Neural progenitor cell (in vitro differentiated cells): ENCODE data around the gene PLXNA4. TPM values are rescaled to one million over a fixed set of nuclear protein-coding genes. Genes with fewer than 3 reads are reported as not detected.

Source experiments
- DNase-seq: peaks from one replicate; pipeline ENCODE4 v3.0.0-alpha.2; 2016; ENCODE audit warnings: low spot score
- H2AFZ ChIP-seq: fragments of 200-600 bp; sonication (generic); replicated peaks from 2 replicates; pipeline ENCODE4 v1.6.1; 2016; ENCODE audit warnings: antibody characterized with exemption
- H3F3A ChIP-seq: fragments of 200-600 bp; sonication (generic); 2 replicates; pipeline ENCODE4 v1.6.1; 2016; ENCODE audit warnings: antibody characterized with exemption, low read depth
- H3K27ac ChIP-seq: fragments of 200-600 bp; sonication (generic); 2 replicates; pipeline ENCODE4 v1.5.1; 2016; ENCODE audit warnings: mild to moderate bottlenecking
- H3K27me3 ChIP-seq: fragments of 200-600 bp; sonication (generic); 2 replicates; pipeline ENCODE4 v1.6.1; 2016; ENCODE audit warnings: mild to moderate bottlenecking, moderate library complexity
- H3K36me3 ChIP-seq: fragments of 200-600 bp; sonication (generic); 2 replicates; pipeline ENCODE4 v1.5.1; 2016
- H3K4me1 ChIP-seq: fragments of 200-600 bp; sonication (generic); 2 replicates; pipeline ENCODE4 v1.6.1; 2016; ENCODE audit warnings: mixed run types
- H3K4me2 ChIP-seq: fragments of 200-600 bp; sonication (generic); 2 replicates; pipeline ENCODE4 v1.6.1; 2016
- H3K4me3 ChIP-seq: fragments of 200-600 bp; sonication (generic); 2 replicates; pipeline ENCODE4 v1.5.1; 2016
- H3K79me2 ChIP-seq: fragments of 200-600 bp; sonication (generic); 2 replicates; pipeline ENCODE4 v1.6.1; 2016; ENCODE audit warnings: low read depth
- H3K9ac ChIP-seq: fragments of 200-600 bp; sonication (generic); 2 replicates; pipeline ENCODE4 v1.6.1; 2016
- H3K9me3 ChIP-seq: fragments of 200-600 bp; sonication (generic); 2 replicates; pipeline ENCODE4 v1.5.1; 2016; ENCODE audit warnings: low read depth
- H4K20me1 ChIP-seq: fragments of 200-600 bp; sonication (generic); 2 replicates; pipeline ENCODE4 v1.6.1; 2016; ENCODE audit warnings: low read depth
- H3K27ac Mint-ChIP-seq: 3 replicates; pipeline ENCODE4 v1.8.0; 2021; ENCODE audit warnings: mixed read lengths
- H3K27me3 Mint-ChIP-seq: 2 replicates; pipeline ENCODE4 v1.8.0; 2022; ENCODE audit warnings: low read depth, mild to moderate bottlenecking, inconsistent platforms, moderate library complexity, mixed read lengths; ENCODE audit not compliant: insufficient read depth
- H3K36me3 Mint-ChIP-seq: 3 replicates; pipeline ENCODE4 v1.8.0; 2021; ENCODE audit warnings: mixed read lengths
- H3K4me1 Mint-ChIP-seq: 3 replicates; pipeline ENCODE4 v1.8.0; 2021; ENCODE audit warnings: mixed read lengths
- H3K4me3 Mint-ChIP-seq: 3 replicates; pipeline ENCODE4 v1.8.0; 2021; ENCODE audit warnings: mild to moderate bottlenecking, moderate library complexity, mixed read lengths
- H3K9me3 Mint-ChIP-seq: 3 replicates; pipeline ENCODE4 v1.8.0; 2020; ENCODE audit warnings: mixed read lengths
- CTCF ChIP-seq: fragments of 200-600 bp; sonication (generic); IDR thresholded peaks from 2 replicates; pipeline ENCODE4 v1.5.1; 2017; ENCODE audit warnings: antibody characterized with exemption, mild to moderate bottlenecking
- EZH2 ChIP-seq: fragments of 200-600 bp; sonication (generic); IDR thresholded peaks from 2 replicates; pipeline ENCODE4 v1.6.1; 2017; ENCODE audit warnings: antibody characterized with exemption, mild to moderate bottlenecking, moderate library complexity
- EZH2phosphoT487 ChIP-seq: fragments of 200-600 bp; sonication (generic); IDR thresholded peaks from 2 replicates; pipeline ENCODE4 v1.6.1; 2017; ENCODE audit warnings: antibody characterized with exemption
- total RNA-seq: library from RNA; depleted of rRNA; stranded (reverse); fragments of >200 nt; gene quantifications from 2 replicates; pipeline ENCODE4 v1.2.3, GENCODE V29; 2015; ENCODE audit warnings: low replicate concordance

Gene PLXNA4
- total RNA-seq, 1 donor from 2014 or later: 0.49 TPM

- Histone ChIP-seq H3K4me1 (peaks cover 6% of the 10 kb centered on the region), H3K27ac (no peak overlapping the region), H4K20me1 (no peaks in the 10 kb centered on the region), H3K79me2 (no peaks in the 10 kb centered on the region), H3K9ac (no peak overlapping the region), H3F3A (no peaks in the 10 kb centered on the region), H2AFZ (no peak overlapping the region), H3K36me3 (no peaks in the 10 kb centered on the region), H3K4me2 (no peak overlapping the region), H3K9me3 (no peaks in the 10 kb centered on the region), H3K27me3 (no peaks in the 10 kb centered on the region), H3K4me3 (no peak overlapping the region)
- Mint-ChIP-seq H3K27ac (no peak overlapping the region), H3K9me3 (no peaks in the 10 kb centered on the region), H3K36me3 (no peaks in the 10 kb centered on the region), H3K4me3 (no peak overlapping the region), H3K27me3 (peaks cover 4% of the 10 kb centered on the region), H3K4me1 (peaks cover 24% of the 10 kb centered on the region)
- no peak for DNase-seq
- TF ChIP-seq CTCF (no peak), EZH2phosphoT487 (no peak), EZH2 (no peak)
Observed at GRCh38 chr7:132416395-132416794, 159.9 kb downstream of the PLXNA4 start.

GRCh38 chr7:132415259-132415658 lies 161.0 kb downstream of the PLXNA4 start:
- Mint-ChIP-seq H3K4me3 (no peak overlapping the region), H3K27ac (no peak overlapping the region), H3K9me3 (no peaks in the 10 kb centered on the region), H3K4me1 (peaks cover 24% of the 10 kb centered on the region), H3K27me3 (peaks cover 4% of the 10 kb centered on the region), H3K36me3 (no peaks in the 10 kb centered on the region)
- Histone ChIP-seq H3K36me3 (no peaks in the 10 kb centered on the region), H3F3A (no peaks in the 10 kb centered on the region), H3K4me3 (no peak overlapping the region), H3K27me3 (no peaks in the 10 kb centered on the region), H3K4me2 (no peak overlapping the region), H3K9ac (no peak overlapping the region), H3K27ac (no peak overlapping the region), H3K79me2 (no peaks in the 10 kb centered on the region), H3K4me1 (peaks cover 6% of the 10 kb centered on the region), H4K20me1 (no peaks in the 10 kb centered on the region), H3K9me3 (no peaks in the 10 kb centered on the region), H2AFZ (no peak overlapping the region)
- TF ChIP-seq EZH2phosphoT487 (no peak), EZH2 (no peak), CTCF (no peak)
- no peak for DNase-seq

- Histone ChIP-seq H3K36me3 (no peaks in the 10 kb centered on the region), H3K27ac (no peak overlapping the region), H3K4me2 (no peak overlapping the region), H2AFZ (no peak overlapping the region), H3K27me3 (no peaks in the 10 kb centered on the region), H3K79me2 (no peaks in the 10 kb centered on the region), H3K4me1 (peaks cover 6% of the 10 kb centered on the region), H3K4me3 (no peak overlapping the region), H3K9ac (no peak overlapping the region), H3F3A (no peaks in the 10 kb centered on the region), H3K9me3 (no peaks in the 10 kb centered on the region), H4K20me1 (no peaks in the 10 kb centered on the region)
- Mint-ChIP-seq H3K4me3 (no peak overlapping the region), H3K27me3 (peaks cover 4% of the 10 kb centered on the region), H3K36me3 (no peaks in the 10 kb centered on the region), H3K4me1 (peaks cover 22% of the 10 kb centered on the region), H3K27ac (no peak overlapping the region), H3K9me3 (no peaks in the 10 kb centered on the region)
- no peak for TF ChIP-seq CTCF
- TF ChIP-seq EZH2: no peak
- no peak for TF ChIP-seq EZH2phosphoT487
- no peak for DNase-seq
Observed at GRCh38 chr7:132414857-132415256, 161.4 kb downstream of the PLXNA4 start.
